ENCODE data around the gene CD40LG. TPM values are rescaled to one million over a fixed set of nuclear protein-coding genes. Genes with fewer than 3 reads are reported as not detected.

Gene CD40LG
- total and polyA plus RNA-seq, 2 experiments from 2014 or later, result not detected

DNA sequence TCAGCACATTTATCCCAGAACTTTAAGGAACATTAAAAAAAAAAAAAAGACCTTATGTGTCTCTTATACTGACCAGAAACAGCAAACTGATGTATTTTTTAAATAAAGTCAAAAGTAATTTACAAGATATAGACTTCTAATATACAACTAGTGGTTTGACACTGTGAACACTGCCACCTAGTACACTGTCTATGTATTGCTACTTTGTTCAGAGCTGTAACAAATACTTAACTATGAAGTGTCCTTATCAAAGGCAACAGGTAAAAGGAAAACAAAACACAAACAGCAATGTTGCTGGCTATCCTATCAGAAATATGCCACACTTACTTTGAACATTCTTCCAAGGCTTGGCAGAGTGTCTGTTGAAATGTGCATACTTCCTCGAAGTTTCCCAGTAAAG, 60.4 kb downstream of the CD40LG start:
- TF ChIP-seq, protein P1, sequence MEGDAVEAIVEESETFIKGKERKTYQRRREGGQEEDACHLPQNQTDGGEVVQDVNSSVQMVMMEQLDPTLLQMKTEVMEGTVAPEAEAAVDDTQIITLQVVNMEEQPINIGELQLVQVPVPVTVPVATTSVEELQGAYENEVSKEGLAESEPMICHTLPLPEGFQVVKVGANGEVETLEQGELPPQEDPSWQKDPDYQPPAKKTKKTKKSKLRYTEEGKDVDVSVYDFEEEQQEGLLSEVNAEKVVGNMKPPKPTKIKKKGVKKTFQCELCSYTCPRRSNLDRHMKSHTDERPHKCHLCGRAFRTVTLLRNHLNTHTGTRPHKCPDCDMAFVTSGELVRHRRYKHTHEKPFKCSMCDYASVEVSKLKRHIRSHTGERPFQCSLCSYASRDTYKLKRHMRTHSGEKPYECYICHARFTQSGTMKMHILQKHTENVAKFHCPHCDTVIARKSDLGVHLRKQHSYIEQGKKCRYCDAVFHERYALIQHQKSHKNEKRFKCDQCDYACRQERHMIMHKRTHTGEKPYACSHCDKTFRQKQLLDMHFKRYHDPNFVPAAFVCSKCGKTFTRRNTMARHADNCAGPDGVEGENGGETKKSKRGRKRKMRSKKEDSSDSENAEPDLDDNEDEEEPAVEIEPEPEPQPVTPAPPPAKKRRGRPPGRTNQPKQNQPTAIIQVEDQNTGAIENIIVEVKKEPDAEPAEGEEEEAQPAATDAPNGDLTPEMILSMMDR (IDR thresholded peaks at IDR 0.05; ENCODE audit: poor library complexity), result peak; percentile 36
- no peak for TF ChIP-seq EZH2 (IDR thresholded peaks at IDR 0.05; ENCODE audit: borderline replicate concordance)
- no peak for TF ChIP-seq EZH2phosphoT487 (IDR thresholded peaks at IDR 0.05; ENCODE audit: low read depth, severe bottlenecking, unreplicated experiment)
- Histone ChIP-seq H2AFZ (no peak overlapping the region), H4K20me1 (ENCODE audit: insufficient read depth, poor library complexity, severe bottlenecking) (no peaks in the 10 kb centered on the region), H3K4me2 (no peak overlapping the region), H3K27me3 (no peaks in the 10 kb centered on the region), H3K36me3 (replicated peaks; ENCODE audit: insufficient read depth, low read depth) (no peaks in the 10 kb centered on the region), H3K4me1 (ENCODE audit: insufficient read depth) (no peaks in the 10 kb centered on the region), H3K79me2 (no peaks in the 10 kb centered on the region), H3K9me3 (ENCODE audit: low read depth) (no peaks in the 10 kb centered on the region), H3K9me2 (replicated peaks; ENCODE audit: insufficient read depth) (no peaks in the 10 kb centered on the region), H3K27ac (no peak overlapping the region), H3K4me3 (no peak overlapping the region)
- 78% methylated on average over 1 of the region's 1 CpG for WGBS (ENCODE audit: low lambda C conversion rate, missing lambda C conversion rate)
- no peak for DNase-seq (ENCODE audit: low spot score)

Other genes starting within 250 kb of the CD40LG start
- gene BRS3, start 160.2 kb upstream of the CD40LG start, total RNA-seq, result 0.04 TPM in 1 of 2 replicates, not detected in the other
- gene BRS3, start 160.2 kb upstream of the CD40LG start, polyA plus RNA-seq, result not detected in 2 replicates
- 51.0 and 55.3 TPM in 2 replicates for gene HTATSF1, start 150.6 kb upstream of the CD40LG start, total RNA-seq
- 36.6 and 37.3 TPM in 2 replicates for gene HTATSF1, start 150.6 kb upstream of the CD40LG start, polyA plus RNA-seq
- gene VGLL1, start 115.9 kb upstream of the CD40LG start, total RNA-seq, result 4.1 and 4.8 TPM in 2 replicates
- gene VGLL1, start 115.9 kb upstream of the CD40LG start, polyA plus RNA-seq, result 9.3 and 11.6 TPM in 2 replicates
- gene ARHGEF6, start 132.8 kb downstream of the CD40LG start, total RNA-seq, result 2.2 and 3.7 TPM in 2 replicates
- 2.0 and 3.5 TPM in 2 replicates for gene ARHGEF6, start 132.8 kb downstream of the CD40LG start, polyA plus RNA-seq
- gene RBMX, start 232.6 kb downstream of the CD40LG start, total RNA-seq, result 253 and 262 TPM in 2 replicates
- 116 and 133 TPM in 2 replicates for gene RBMX, start 232.6 kb downstream of the CD40LG start, polyA plus RNA-seq